WERI-Rb-1 (cell line): ENCODE data around the gene AOPEP.

Experiments used
- DNase-seq: peaks from one replicate; pipeline ENCODE4 v3.0.0-alpha.2; 2020
- H3K27ac ChIP-seq: fragments of 250-450 bp; sonication (Bioruptor Pico); 2 replicates; pipeline ENCODE4 v1.5.1; 2020; ENCODE audit warnings: mild to moderate bottlenecking, moderate library complexity
- H3K27me3 ChIP-seq: fragments of 250-450 bp; sonication (Bioruptor Pico); 2 replicates; pipeline ENCODE4 v1.5.1; 2021; ENCODE audit warnings: mild to moderate bottlenecking, low read depth, moderate library complexity; ENCODE audit not compliant: insufficient read depth, severe bottlenecking
- H3K36me3 ChIP-seq: fragments of 250-450 bp; sonication (Bioruptor Pico); 2 replicates; pipeline ENCODE4 v1.5.1; 2020; ENCODE audit warnings: mild to moderate bottlenecking, moderate library complexity
- H3K4me3 ChIP-seq: 2 replicates; pipeline ENCODE4 v1.5.1; 2011; ENCODE audit warnings: low read depth, mild to moderate bottlenecking, control low read depth, low read length
- H3K9me3 ChIP-seq: fragments of 250-450 bp; sonication (Bioruptor Pico); 2 replicates; pipeline ENCODE4 v1.5.1; 2021; ENCODE audit warnings: mild to moderate bottlenecking, moderate library complexity; ENCODE audit not compliant: severe bottlenecking
- TF ChIP-seq, protein P1 (sequence below): IDR thresholded peaks from 2 replicates; pipeline ENCODE4 v1.5.1; 2011; ENCODE audit warnings: low read depth, mild to moderate bottlenecking, control low read depth, inconsistent platforms, low read length

The AOPEP gene

DNA sequence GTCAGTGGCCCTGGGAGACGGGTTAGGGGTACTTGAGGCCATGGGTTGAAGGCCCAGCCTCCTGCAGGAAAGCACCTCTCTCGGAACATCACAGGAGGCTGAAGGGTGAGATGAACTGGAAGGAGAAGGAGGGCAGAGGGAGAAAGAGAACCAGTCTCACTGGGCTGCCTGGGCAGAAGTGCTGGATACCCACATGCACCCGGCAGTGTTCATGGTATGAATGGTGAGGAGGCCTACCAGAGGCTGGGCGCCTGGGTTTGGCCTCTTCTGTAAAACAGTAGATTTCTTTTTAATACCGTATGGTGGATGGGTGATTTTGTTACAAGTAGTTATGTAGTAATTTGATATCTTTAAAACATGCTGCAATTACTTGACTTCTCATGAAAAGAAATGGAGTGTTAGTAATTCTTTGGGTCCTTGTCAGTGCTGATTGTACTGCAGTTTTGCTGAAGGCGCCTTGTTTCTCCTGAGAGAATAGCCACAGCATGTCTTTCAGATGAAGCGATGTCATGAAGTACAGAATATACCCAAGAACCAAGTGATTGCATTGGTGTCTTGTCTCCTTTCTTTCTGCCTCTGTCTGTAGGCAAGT lies 332.4 kb downstream of the AOPEP start:
- TF ChIP-seq, protein P1, sequence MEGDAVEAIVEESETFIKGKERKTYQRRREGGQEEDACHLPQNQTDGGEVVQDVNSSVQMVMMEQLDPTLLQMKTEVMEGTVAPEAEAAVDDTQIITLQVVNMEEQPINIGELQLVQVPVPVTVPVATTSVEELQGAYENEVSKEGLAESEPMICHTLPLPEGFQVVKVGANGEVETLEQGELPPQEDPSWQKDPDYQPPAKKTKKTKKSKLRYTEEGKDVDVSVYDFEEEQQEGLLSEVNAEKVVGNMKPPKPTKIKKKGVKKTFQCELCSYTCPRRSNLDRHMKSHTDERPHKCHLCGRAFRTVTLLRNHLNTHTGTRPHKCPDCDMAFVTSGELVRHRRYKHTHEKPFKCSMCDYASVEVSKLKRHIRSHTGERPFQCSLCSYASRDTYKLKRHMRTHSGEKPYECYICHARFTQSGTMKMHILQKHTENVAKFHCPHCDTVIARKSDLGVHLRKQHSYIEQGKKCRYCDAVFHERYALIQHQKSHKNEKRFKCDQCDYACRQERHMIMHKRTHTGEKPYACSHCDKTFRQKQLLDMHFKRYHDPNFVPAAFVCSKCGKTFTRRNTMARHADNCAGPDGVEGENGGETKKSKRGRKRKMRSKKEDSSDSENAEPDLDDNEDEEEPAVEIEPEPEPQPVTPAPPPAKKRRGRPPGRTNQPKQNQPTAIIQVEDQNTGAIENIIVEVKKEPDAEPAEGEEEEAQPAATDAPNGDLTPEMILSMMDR = no peak
- H3K27me3 ChIP-seq = no peaks in the 10 kb centered on the region

DNA sequence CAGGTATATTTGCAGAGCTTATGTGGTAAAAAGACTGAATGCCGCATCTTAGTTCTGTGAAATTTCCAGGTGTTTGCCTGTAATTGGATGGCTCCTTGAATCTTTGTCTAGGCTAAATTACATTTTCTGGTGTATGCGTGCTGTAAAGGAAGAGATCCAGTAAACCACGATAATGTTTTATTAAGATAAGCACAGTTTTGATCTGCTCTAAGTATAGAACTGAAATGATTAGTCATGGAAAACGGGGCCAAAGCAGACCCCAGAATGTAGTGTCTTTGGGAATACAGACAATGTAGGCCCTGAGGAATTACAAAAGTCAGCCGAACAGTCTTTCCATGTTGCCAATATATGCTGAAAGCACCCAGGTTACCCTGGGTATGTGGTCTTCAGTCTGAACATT lies 333.7 kb downstream of the AOPEP start:
- no peak for DNase-seq
- peaks cover 51% of the 10 kb centered on the region for H3K36me3 ChIP-seq
- no peak overlapping the region for H3K4me3 ChIP-seq
- TF ChIP-seq, protein P1 = no peak
- H3K27me3 ChIP-seq = no peaks in the 10 kb centered on the region
- H3K27ac ChIP-seq = no peak overlapping the region
- no peaks in the 10 kb centered on the region for H3K9me3 ChIP-seq

More for the DNA sequence above, 332.4 kb downstream of the AOPEP start:
- DNase-seq = no peak
- Histone ChIP-seq H3K27ac (no peak overlapping the region), H3K4me3 (no peak overlapping the region), H3K9me3 (no peaks in the 10 kb centered on the region), H3K36me3 (peaks cover 38% of the 10 kb centered on the region)

DNA sequence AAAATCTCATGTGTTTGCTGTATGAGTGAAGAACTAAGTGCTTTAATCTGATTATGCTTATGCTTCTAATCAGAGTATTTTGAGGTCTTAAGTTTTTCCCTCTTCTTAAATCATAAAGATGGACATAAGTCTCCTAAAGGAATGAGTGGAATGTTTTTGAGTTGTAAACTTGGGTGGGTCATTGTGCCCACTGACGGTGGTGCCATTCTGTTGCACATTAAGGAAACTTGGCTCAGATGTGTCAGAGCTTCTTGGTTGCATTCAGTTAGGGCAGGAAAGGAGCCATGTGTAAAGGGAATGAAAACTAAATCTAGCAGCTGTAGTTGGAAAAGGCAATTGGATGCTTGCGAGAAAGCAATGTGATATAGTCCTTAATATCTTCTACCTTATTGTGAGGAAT lies 334.4 kb downstream of the AOPEP start:
- Histone ChIP-seq H3K36me3 (peaks cover 51% of the 10 kb centered on the region), H3K27ac (no peak overlapping the region)
- TF ChIP-seq, protein P1 = no peak

DNA sequence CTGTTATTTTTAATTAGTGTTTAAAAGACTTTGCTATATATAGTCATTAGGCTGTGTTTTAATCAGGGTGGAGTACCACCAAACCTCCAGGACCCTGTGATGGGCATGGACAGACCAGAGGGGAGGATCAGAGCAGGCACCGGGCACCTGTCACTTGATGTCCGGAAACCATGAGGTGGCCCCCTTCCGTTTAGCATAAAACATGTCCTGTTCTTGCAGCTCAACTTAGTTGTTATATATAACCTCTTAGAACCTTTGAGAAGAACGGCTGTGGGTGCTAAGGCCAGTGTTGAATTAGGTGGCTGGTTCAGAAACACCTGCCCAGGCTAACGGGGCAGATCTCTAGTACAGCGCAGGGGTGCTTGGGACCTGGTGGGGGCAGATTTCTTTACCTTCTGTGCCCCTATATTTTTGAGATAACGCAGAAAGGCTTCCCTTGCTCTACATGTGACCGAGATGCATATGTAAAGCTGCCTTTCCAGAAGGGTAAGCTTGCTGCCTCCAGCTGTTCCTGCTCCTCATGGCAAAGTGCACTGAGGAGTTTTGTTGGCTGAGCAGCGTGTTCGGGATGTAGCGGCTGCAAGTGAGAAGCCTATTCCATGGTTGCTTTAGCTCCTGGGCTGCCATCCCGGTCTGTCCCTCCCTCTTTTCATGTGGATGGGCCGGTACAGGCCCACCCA lies 335.6 kb downstream of the AOPEP start:
- Histone ChIP-seq H3K9me3 (no peaks in the 10 kb centered on the region), H3K27ac (no peak overlapping the region), H3K4me3 (no peak overlapping the region), H3K36me3 (peaks cover 53% of the 10 kb centered on the region), H3K27me3 (no peaks in the 10 kb centered on the region)
- DNase-seq = no peak
- TF ChIP-seq, protein P1 = no peak

More for the DNA sequence above, 334.4 kb downstream of the AOPEP start:
- no peaks in the 10 kb centered on the region for H3K9me3 ChIP-seq
- no peak overlapping the region for H3K4me3 ChIP-seq
- DNase-seq = no peak
- no peaks in the 10 kb centered on the region for H3K27me3 ChIP-seq

DNA sequence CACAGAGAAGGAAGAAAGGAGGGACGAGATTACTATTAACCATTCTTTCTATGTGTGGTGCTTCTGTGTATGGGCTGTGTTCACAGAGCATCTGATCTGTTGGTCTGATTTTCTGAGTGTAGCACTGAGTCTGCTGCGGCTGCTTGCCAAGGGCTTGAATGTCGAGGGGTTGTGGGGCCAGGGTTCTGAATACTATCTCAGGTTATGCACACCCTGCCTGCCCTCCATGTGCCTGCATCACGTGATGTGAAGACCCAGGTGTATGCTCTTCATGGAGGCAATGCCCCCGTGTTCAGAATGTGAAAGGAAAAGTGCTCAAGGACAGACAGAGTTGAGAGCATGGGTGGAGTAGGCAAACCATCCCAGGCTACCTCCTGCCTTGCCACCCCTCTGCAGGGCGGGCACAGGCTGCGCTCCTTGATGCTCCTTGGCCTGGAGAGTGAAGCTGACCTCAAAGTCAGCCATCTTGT lies 336.1 kb downstream of the AOPEP start:
- H3K36me3 ChIP-seq = peaks cover 57% of the 10 kb centered on the region

More for the DNA sequence above, 336.1 kb downstream of the AOPEP start:
- no peak for DNase-seq
- Histone ChIP-seq H3K4me3 (no peak overlapping the region), H3K9me3 (no peaks in the 10 kb centered on the region), H3K27ac (no peak overlapping the region), H3K27me3 (no peaks in the 10 kb centered on the region)
- TF ChIP-seq, protein P1 = no peak
